Measurements from ENCODE around the gene MAP2K7.
A peak's percentile ranks its signal among the peaks of the same experiment; 100 is the strongest.
"Not testable (repeated sequence)": the region's sequence is repeated elsewhere in the genome, so short reads cannot be mapped to it uniquely, and the experiment has no call there.

The MAP2K7 gene

DNA sequence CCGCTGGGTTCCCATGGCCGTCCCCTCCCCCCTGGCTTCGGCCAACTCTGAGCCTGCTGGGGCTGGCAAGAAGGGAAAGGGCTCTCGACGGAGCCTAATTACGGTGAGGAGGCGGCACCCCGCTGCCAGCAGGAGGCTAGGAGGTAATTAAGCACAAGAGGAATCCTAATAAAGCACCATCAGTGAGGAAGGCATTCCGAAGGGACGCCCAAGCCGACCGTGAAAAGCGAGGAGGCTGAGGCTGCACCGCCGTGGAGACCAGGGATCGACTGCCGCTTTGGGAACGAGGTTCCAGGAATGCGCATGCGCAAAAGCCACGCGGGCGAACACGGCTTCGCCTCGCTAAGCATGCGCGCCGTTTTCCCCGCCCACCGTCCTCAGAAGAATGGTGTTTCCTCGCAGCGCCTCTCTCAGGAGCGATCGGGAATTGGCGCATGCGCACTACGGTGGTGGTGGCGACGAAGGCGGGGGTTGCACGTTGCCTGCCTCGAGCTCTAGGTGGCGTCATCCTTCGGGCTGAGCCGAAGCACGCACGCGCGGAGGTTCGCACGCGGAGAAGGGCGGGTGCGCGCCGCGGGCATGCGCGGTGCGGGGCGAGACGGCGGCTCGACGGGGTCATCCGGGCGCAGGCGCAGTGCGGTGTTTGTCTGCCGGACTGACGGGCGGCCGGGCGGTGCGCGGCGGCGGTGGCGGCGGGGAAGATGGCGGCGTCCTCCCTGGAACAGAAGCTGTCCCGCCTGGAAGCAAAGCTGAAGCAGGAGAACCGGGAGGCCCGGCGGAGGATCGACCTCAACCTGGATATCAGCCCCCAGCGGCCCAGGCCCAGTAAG, at the start of gene MAP2K7:
Gene MAP2K7, plus strand, starts transcription at position 634 of the 830 bp plus-strand sequence. Its CDS starts 68 bp downstream, at position 702.
- DNase-seq = peak; percentile 87 to 94

GRCh38 chr19:7855426-7856108, 48.1 kb upstream of the MAP2K7 start:
- no peak for DNase-seq

GRCh38 chr19:7856109-7856591, 47.5 kb upstream of the MAP2K7 start:
- DNase-seq = no peak

DNA sequence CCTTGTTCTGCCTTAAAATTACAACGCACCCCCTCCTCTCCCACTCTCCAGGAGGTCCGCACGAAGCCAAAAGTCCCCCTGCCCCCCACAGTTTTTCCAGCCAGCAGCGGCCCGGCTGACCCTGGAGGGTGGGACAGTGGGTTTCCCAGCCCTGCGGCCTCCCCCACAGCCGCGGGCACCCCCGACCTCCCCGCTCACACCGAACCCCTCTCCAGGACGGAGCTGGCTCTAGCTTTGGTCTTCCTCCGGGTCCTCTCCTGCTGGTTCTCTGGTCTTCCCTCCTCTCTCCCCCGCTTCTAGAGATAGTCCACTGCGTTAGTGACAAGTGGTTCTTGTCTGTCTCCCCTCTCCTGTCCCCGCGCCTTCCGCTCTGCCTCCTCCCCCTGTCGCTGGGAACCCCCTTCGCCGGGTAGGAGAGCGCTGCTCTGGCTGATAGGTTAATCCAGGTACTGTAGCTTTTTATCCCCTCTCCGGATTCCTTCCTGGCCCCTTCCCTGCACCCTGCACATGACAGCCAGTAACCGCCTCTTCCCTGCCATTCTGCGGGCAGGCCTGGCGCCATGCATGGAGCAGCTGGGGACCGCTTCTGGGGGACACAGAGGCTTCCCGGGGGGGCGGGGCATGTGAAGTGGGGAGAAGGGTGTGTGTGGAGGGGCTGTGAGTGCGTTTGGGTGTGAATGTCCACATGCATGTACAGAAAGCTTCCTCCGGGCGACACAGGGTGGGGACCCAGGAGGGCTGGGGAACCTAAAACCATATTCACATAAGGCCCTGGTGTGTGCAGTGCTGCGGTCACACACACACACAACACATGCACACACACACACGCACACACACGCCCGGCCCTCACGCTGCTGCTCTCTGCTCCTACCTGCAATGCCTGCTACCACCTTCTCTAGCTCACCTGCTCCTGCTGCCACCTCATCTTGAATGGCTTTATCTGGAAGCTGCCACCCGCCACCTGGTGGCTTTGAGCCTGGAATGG, 46.7 kb upstream of the MAP2K7 start:
- no peak for DNase-seq

DNA sequence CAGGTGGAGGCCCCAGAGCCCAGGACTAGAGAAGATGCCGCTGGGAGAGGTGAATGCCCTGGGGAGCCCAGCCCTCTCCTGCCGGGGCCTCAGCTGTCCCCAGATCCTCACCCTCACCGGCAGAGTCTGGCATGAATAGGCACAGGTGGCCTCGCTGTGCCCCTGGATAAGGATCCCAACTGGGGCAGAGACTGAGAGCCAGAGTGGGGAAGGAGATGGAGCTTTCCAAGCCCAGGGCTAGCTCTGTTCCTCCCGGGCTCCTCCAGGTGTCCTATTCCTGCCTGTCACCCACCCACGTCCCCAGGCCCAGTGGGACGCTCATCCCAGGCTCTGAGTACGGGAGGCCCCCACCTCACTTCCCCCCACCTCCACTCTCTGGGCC, 46.0 kb upstream of the MAP2K7 start:
- peak in 1 of 2 experiments; percentile 15 for DNase-seq

DNA sequence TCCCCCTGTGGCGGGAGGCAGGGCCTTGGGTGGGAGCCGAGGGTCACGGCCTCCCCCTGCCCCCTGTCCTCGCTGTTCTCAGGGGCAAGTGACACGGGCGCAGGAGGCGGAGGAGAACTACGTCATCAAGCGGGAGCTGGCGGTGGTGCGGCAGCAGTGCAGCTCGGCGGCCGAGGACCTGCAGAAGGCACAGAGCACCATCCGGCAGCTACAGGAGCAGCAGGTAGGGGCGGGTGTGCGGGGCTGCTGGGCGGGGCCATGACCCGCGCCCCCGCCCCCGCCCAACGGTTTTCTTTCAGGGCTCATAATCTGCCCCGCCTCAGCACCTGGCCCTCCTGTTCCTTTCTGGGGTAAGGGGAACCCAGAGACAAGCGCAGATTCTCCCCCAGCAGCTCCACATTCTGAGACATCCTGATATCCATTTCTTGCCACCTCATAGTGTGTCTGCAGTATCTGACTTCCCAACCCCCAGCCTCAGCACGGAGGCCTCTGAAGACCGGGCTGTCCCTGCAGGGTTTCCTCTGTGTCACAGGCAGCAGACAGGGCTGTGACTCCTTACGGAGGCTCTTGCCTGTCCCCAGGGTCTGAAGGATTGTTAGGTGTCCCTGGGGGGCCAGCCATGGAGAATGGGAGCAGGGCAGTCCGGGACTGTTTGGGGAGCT, 45.4 kb upstream of the MAP2K7 start:
- peak in 1 of 2 experiments; percentile 16 for DNase-seq

GRCh38 chr19:7859087-7859486, 44.6 kb upstream of the MAP2K7 start:
- not testable (repeated sequence) for DNase-seq

DNA sequence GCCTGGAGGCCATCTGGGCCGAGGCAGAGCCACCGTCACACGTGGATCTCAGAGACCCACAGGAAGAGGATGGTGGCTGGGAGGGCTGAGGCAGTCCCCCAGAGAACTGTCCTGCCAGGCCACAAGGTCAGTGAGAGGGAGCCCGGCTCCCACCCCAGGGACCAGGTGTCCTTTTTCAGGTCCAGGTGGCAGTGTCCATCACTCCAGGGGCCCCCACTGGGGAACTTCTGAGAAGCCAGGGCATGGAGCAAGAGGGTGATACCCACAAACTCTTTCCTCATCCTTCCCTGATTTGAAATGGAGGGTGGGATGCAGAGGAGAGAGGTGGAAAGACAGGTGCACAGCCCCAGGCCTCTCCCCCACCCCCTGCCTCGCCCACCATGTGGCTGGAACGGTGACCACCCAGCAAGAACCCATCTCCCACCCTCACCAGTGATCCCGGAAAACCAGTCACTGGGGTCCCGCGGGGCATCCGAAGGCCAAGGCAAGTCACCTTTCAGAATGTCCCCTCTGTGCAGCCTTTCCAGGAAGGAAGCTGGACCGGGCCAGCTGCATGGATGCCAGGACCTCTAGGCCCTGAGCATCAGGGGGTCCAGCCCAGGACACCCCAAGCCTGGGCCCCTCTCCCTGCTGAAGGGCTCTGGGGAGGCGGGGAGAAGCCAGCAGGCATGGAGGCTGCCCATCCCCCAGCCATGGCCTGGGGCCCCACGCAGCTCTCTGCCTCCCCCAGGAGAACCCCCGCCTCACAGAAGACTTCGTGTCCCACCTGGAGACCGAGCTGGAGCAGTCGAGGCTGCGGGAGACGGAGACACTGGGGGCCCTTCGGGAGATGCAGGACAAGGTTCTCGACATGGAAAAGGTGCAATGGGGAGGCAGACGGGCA, 43.6 kb upstream of the MAP2K7 start:
- DNase-seq = no peak

DNA sequence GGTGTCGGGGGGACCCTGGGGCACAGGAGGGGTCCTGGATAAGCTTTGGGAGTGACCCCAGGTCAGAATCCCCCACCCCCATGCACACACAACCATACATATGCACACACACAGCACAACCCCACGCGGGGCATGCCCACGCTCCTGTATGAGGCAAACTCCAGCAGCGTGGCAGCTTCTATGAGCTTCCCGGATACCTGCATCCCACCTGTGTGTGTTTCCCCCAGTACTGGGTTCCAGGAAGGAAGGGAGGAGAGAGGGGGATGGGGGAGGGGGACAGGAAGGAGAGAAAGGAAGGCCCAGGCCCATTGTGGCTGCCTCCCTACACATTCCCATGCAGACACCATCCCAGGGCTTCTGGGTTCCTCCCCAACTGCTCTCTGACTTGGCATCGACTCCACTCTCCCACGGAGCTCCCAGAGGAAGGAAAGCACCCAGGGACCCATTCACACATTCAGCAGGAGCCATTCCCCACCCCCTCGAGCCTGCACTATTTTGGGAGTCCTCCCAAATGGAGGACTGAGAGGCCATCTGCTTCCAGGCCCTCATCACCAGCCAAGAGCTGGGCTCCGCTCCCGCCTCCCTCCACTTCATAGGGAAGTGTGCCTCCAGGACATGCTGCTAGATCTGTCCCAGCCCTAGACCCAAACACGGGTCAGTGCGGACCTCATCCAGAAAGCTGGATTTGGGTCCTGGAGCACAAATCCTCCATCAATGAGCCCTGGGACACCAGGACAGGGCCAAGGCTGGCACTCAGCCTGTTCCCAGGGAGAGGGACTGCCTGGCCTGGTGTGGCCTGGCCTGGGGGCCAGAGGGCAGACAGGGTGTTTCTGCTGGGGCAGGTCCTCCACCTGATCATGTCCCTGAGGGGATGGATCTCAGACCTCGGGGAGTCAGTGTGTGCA, 42.7 kb upstream of the MAP2K7 start:
- DNase-seq = peak; percentile 51 to 72

DNA sequence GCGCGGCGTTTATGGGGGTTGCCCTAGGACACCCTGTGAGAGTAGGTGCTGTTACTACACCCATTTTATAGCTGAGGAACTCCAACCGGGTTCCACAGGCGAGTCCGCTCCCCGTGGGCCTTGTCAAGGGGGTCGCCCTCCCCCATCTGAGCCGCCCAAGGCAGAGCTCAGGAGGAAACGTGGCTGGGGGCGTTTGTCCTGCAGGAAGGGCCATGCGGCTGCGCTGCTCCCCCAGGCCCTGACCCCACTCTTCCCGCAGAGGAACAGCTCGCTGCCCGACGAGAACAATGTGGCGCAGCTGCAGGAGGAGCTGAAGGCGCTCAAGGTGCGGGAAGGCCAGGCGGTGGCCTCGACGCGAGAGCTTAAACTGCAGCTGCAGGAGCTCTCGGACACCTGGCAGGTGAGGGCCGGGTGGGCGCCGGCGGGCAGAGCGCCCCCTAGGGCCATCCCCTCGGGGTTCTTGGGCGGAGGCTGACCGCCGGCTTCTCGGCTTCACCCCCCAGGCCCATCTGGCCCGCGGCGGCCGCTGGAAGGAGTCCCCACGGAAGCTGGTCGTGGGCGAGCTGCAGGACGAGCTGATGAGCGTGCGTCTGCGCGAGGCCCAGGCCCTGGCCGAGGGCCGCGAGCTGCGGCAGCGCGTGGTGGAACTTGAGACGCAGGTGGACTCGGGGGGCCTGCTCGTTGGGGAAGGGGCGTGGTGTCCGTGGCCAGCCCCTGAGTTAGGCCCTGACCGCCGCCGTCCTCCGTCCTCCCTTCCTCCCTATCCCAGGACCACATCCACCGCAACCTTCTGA, 41.9 kb upstream of the MAP2K7 start:
- DNase-seq = no peak

- no peak for DNase-seq
Observed at GRCh38 chr19:7862413-7862951, 41.2 kb upstream of the MAP2K7 start.

DNA sequence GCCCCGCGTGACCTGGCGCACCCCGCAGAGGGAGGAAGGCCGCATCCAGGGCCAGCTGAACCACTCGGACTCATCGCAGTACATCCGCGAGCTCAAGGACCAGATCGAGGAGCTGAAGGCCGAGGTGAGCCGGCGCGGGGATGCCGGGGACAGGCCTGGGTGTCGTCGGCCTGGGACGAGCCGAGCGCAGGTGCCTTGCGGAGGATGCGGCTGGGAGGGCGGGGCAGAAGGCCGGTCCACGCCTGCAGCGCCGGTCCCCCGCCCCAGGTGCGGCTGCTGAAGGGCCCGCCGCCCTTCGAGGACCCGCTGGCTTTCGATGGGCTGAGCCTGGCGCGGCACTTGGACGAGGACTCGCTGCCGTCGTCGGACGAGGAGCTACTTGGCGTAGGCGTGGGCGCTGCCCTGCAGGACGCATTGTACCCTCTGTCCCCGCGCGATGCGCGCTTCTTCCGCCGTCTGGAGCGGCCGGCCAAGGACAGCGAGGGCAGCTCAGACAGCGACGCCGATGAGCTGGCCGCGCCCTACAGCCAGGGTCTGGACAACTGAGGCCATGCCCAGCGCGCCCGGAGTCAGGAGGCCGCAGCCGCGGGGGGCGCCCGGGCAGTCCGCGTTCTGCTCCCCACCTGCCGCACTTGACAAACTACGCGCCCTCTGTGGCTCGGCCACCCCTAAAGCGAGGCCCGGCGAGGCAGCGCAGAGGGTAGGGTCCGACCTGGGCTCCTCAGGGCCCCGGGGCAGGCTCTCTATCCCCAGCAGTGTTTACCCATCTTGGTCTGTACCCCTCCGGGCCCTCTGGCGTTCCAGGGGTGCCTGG, 40.3 kb upstream of the MAP2K7 start:
- no peak for DNase-seq

DNA sequence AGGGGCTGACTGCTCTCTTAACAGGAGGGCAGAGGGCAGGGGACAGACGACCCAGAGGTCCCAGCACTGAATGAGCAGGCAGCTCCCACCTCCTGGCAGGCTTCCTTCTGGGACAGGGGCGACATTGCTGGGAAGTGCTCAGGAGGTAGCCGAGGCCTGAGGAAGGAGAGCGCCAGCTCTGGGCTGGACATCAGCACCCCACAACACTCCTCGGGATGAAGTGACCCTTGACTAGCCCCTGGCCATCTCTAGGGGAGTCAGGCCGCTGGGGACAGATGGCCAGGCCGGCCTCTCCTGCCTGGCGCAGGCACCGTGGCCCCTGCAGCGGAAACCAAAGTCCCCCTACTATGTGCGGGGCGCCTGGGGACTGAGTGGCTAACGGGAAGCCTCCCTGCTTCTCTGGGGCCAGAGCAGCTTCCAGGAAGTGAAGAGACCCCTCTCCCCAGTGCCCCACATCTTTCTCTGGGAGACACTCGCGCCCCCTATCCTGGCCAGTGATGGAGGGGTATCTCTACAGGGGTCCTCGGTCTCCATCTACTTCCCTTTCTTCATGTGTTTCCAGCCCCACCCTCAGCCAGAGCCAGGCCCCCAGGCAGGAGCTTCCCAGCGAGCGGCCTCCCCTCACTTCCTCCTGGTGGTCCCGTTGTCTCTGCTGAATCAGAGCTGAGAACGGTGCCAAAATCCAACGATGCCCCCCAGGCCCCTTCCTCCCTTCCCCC, 39.5 kb upstream of the MAP2K7 start:
- no peak for DNase-seq

- DNase-seq = no peak
Observed at GRCh38 chr19:7864690-7865074, 39.0 kb upstream of the MAP2K7 start.

- no peak for DNase-seq
Observed at GRCh38 chr19:7865262-7865911, 38.3 kb upstream of the MAP2K7 start.

DNA sequence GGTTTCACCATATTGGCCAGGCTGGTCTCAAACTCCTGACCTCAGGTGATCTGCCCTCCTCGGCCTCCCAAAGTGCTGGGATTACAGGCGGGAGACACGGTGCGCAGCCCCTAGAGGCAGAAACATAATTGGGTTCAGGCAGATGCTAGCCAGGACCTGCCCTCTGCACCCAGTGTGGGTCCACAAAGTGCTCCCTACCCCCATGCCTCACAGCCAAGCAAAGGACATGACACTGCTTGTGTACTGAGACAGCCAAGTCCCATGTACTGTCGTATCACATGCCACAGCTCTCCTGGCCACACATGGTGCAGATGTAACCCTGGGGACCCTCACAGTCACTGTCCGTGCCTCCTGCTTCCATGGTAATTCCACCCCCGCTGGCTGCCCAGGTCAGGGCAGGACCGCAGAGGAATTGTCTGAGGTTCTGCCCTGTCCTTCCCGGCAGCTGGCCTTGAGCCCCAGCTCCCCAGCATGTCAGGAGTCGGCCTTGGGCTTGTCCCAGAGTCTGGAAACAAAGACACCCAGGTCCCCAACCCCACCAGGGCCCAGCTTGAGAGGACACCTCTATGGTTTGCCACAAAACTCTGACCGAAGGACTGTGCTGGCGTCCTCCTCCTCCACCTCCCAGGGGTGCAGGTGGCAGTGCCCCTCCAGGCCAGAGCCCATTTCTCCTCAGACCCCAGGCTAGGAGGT, 37.1 kb upstream of the MAP2K7 start:
- no peak for DNase-seq

Measured in cerebellar nuclear complex (tissue), 1 donor.